Right atrium auricular region (tissue), 2 donors: ENCODE data around the gene UTS2R. TPM values are rescaled to one million over a fixed set of nuclear protein-coding genes. Genes with fewer than 3 reads are reported as not detected.
"Not testable (repeated sequence)": the region's sequence is repeated elsewhere in the genome, so short reads cannot be mapped to it uniquely, and the experiment has no call there.

Source experiments
- DNase-seq: peaks from one replicate; pipeline ENCODE4 v3.0.0-alpha.2; 2019; ENCODE audit warnings: low spot score
- H3K27ac ChIP-seq, 2 donors: fragments of 200-600 bp; sonication (generic); 1 replicate in 1 of 2; 2 replicates in 1 of 2; pipeline ENCODE4 v1.5.1; 2016 to 2019
- H3K27me3 ChIP-seq, 2 donors: fragments of 200-600 bp; sonication (generic); one replicate each; pipeline versions ENCODE4 v1.5.1 to v1.6.0; 2017 to 2019
- H3K36me3 ChIP-seq: fragments of 200-600 bp; sonication (generic); one replicate; pipeline ENCODE4 v1.5.1; 2016
- H3K4me1 ChIP-seq, 2 donors: fragments of 200-600 bp; sonication (generic); one replicate each; pipeline versions ENCODE4 v1.5.1 to v1.6.0; 2017 to 2019
- H3K4me3 ChIP-seq, 2 donors: fragments of 200-600 bp; sonication (generic); 1 replicate in 1 of 2; 2 replicates in 1 of 2; pipeline ENCODE4 v1.5.1; 2017 to 2019; ENCODE audit warnings: mild to moderate bottlenecking in 1 of 2, moderate library complexity in 1 of 2
- H3K9me3 ChIP-seq, 2 donors: fragments of 200-600 bp; sonication (generic); one replicate each; pipeline ENCODE4 v1.5.1; 2019
- CTCF ChIP-seq, 2 donors: fragments of 200-600 bp; sonication (generic); IDR thresholded peaks; one replicate each; pipeline ENCODE4 v1.5.1; 2019; ENCODE audit warnings: antibody characterized with exemption in 2 of 2
- total RNA-seq, 2 donors: library from RNA; depleted of rRNA; stranded (reverse); fragments of >200 nt; gene quantifications; one replicate each; pipeline ENCODE4 v1.1.0, GENCODE V29; 2016

Gene UTS2R
- total RNA-seq, 2 donors from 2014 or later: 0.44 to 16.9 TPM

- Histone ChIP-seq H3K4me3 (no peak overlapping the region), H3K27ac (no peak overlapping the region), H3K36me3 (no peaks in the 10 kb centered on the region), H3K27me3 (no peaks in the 10 kb centered on the region), H3K4me1 (no peaks in the 10 kb centered on the region), H3K9me3 (no peaks in the 10 kb centered on the region)
- TF ChIP-seq CTCF (IDR thresholded peaks at IDR 0.05): no peak
- DNase-seq: no peak
These were observed 24.9 kb upstream of the UTS2R start for GRCh38 chr17:82346342-82347300.

- H3K4me1 ChIP-seq, H3K27ac ChIP-seq, DNase-seq, H3K9me3 ChIP-seq, H3K36me3 ChIP-seq, H3K4me3 ChIP-seq, H3K27me3 ChIP-seq: not testable (repeated sequence)
These were observed 23.6 kb upstream of the UTS2R start for GRCh38 chr17:82347994-82348393.

GRCh38 chr17:82348434-82348833, 23.1 kb upstream of the UTS2R start:
- no peaks in the 10 kb centered on the region for H3K4me1 ChIP-seq
- DNase-seq: no peak
- H3K9me3 ChIP-seq: no peaks in the 10 kb centered on the region
- no peaks in the 10 kb centered on the region for H3K36me3 ChIP-seq
- H3K4me3 ChIP-seq: no peak overlapping the region
- no peak overlapping the region for H3K27ac ChIP-seq
- no peak for TF ChIP-seq CTCF (IDR thresholded peaks at IDR 0.05)
- H3K27me3 ChIP-seq: no peaks in the 10 kb centered on the region

GRCh38 chr17:82348866-82349265, 22.7 kb upstream of the UTS2R start:
- H3K36me3 ChIP-seq: no peaks in the 10 kb centered on the region
- no peak overlapping the region for H3K27ac ChIP-seq
- no peak for TF ChIP-seq CTCF (IDR thresholded peaks at IDR 0.05)
- H3K4me1 ChIP-seq: no peaks in the 10 kb centered on the region
- DNase-seq: no peak
- H3K27me3 ChIP-seq: no peaks in the 10 kb centered on the region
- no peaks in the 10 kb centered on the region for H3K9me3 ChIP-seq
- no peak overlapping the region for H3K4me3 ChIP-seq

GRCh38 chr17:82349287-82349701, 22.3 kb upstream of the UTS2R start:
- TF ChIP-seq CTCF (IDR thresholded peaks at IDR 0.05): no peak
- DNase-seq: no peak
- no peaks in the 10 kb centered on the region for H3K36me3 ChIP-seq

GRCh38 chr17:82350182-82351030, 21.2 kb upstream of the UTS2R start:
- H3K27ac ChIP-seq: no peak overlapping the region
- TF ChIP-seq CTCF (IDR thresholded peaks at IDR 0.05): no peak
- H3K27me3 ChIP-seq: no peaks in the 10 kb centered on the region
- DNase-seq: no peak
- no peaks in the 10 kb centered on the region for H3K4me1 ChIP-seq
- H3K9me3 ChIP-seq: no peaks in the 10 kb centered on the region
- H3K4me3 ChIP-seq: no peak overlapping the region
- no peaks in the 10 kb centered on the region for H3K36me3 ChIP-seq

More at GRCh38 chr17:82349287-82349701, 22.3 kb upstream of the UTS2R start:
- no peaks in the 10 kb centered on the region for H3K27me3 ChIP-seq
- H3K9me3 ChIP-seq: no peaks in the 10 kb centered on the region
- no peak overlapping the region for H3K27ac ChIP-seq
- H3K4me3 ChIP-seq: no peak overlapping the region
- no peaks in the 10 kb centered on the region for H3K4me1 ChIP-seq
